GM12875 (cell line): ENCODE data around the gene BLVRB.
"Not testable (repeated sequence)": the region's sequence is repeated elsewhere in the genome, so short reads cannot be mapped to it uniquely, and the experiment has no call there.

Experiments
- H3K4me3 ChIP-seq: one replicate; pipeline ENCODE4 v1.5.1; 2011; ENCODE audit warnings: low read depth, low read length, control low read depth
- TF ChIP-seq, protein P1 (sequence below): IDR thresholded peaks from 2 replicates; pipeline ENCODE4 v1.5.1; 2011; ENCODE audit warnings: low read depth, mild to moderate bottlenecking, control low read depth, inconsistent platforms, low read length, moderate library complexity, borderline replicate concordance; ENCODE audit not compliant: insufficient read depth

BLVRB gene

DNA sequence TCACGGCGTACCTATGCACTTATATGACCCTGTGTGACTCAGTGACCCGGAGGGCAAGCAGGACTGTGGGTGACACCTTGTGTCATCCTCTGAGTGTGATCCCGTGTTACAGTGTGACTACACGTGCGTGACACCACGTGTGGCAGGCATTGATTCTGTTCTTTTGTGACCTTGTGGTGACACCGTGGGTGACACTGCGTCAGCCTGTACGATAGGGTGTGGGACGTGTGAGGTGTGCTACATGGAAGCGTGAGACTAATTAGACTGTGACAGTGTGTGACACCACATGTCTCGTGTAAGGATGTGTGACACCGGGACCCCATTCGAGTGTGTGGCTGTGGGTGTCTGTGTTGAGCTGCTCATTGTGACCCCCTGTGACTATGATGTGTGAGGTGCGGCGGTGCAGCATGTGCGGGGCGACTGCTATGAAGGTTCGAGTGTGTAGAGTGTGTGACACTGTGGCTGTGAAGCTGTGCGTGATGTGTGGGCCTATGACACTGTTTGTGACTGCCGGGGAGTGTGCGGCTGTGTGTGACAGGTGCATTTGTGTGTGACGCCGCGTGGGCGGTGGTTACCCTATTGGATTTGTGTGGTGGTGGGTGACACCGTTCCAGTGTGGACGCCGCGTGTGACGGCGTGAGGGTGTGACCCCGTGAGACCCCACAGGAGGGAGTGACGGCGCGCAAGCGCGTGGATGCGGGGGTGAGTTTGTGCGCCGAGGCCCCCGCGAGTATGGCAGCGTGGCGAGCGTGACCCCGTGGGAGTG, 857 bp upstream of the BLVRB start:
- peak overlapping the region; percentile 34 for H3K4me3 ChIP-seq
- TF ChIP-seq, protein P1, sequence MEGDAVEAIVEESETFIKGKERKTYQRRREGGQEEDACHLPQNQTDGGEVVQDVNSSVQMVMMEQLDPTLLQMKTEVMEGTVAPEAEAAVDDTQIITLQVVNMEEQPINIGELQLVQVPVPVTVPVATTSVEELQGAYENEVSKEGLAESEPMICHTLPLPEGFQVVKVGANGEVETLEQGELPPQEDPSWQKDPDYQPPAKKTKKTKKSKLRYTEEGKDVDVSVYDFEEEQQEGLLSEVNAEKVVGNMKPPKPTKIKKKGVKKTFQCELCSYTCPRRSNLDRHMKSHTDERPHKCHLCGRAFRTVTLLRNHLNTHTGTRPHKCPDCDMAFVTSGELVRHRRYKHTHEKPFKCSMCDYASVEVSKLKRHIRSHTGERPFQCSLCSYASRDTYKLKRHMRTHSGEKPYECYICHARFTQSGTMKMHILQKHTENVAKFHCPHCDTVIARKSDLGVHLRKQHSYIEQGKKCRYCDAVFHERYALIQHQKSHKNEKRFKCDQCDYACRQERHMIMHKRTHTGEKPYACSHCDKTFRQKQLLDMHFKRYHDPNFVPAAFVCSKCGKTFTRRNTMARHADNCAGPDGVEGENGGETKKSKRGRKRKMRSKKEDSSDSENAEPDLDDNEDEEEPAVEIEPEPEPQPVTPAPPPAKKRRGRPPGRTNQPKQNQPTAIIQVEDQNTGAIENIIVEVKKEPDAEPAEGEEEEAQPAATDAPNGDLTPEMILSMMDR = no peak

DNA sequence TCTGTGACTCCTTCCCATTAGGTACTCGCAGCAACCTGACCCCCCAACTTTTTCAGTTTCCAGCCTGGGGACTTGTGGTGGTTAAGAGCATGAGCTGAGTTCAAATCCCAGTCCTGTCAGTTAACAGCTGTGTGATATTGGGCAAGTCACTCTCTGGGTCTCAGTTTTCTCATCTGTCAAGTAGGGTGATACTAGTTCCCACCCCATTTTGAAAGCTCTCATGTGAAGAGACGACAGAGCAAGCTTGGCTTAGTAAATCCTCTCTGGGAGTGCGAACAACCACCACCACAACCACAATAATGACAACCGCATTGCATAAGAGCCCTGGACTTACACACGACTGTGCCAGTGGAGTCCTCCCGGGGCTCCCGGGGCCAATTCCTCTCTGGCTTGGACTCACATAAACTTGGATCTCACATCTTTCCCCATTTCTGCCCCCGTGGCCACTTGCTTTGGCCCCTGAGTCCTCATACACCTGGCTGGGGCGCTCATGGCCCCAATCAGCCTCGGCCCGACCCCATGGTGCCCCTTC, 454 bp downstream of the BLVRB start:
- H3K4me3 ChIP-seq = peak overlapping the region; percentile 67

DNA sequence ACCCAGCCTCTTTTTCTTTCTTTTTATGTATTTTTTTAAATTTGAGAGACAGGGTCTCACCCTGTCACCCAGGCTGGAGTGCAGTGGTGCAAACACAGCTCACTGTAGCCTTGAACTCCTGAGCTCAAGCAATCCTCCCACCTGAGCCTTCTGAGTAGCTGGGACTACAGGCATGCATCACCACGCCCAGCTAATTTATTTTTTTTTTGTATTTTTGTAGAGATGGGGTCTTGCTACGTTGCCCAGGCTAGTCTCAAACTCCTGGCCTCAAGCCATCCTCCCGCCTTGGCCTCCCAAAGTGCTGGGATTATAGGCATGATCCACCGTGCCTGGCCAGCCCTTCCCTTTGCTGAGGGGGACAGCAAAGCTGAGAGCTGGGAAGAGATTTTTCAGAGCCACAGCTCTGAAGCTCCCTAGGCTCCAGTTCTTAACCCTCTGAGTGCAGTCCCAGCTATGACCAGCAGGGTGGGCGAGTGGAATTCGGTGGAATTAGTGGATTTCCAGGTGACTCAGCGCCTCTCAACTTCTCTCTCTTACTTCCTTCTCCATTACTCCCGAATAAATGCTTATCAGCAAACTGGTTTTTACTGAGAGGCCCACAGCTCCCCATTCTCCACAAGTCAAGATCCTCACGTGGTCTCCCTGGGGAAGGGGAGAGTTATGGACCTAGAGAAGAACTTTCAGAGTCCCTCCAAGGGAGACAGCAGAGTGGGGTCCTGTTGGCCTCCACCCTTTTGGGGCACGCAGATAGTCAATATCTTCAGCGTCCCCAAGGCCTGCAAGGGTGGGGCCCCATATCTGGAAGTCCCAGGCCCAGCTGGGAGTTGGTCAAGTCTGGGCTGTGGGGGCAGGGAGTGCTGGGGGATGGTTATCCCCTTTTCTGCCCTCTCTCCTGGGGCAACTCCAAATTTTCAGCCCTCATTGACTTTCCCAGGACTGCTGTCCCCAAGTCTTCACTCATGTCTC, 1.2 kb downstream of the BLVRB start:
- H3K4me3 ChIP-seq = no peak overlapping the region
- TF ChIP-seq, protein P1 = peak; percentile 81

More for the DNA sequence above, 454 bp downstream of the BLVRB start:
- TF ChIP-seq, protein P1 = no peak

DNA sequence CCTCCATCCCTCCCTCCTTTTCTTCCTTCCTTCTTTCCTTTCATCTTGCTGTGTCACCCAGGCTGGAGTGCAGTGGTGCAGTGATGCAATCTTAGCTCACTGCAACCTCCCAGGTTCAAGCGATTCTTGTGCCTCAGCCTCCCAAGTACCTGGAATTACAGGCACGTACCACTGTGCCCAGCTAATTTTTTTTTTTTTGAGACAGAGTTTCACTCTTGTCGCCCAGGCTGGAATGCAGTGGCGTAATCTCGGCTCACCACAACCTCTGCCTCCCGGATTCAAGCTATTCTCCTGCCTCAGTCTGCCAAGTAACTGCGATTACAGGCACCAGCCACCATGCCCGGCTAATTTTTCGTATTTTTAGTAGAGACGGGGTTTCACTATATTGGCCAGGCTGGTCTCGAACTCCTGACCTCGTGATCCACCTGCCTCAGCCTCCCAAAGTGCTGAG, 1.9 kb downstream of the BLVRB start:
- not testable (repeated sequence) for H3K4me3 ChIP-seq

DNA sequence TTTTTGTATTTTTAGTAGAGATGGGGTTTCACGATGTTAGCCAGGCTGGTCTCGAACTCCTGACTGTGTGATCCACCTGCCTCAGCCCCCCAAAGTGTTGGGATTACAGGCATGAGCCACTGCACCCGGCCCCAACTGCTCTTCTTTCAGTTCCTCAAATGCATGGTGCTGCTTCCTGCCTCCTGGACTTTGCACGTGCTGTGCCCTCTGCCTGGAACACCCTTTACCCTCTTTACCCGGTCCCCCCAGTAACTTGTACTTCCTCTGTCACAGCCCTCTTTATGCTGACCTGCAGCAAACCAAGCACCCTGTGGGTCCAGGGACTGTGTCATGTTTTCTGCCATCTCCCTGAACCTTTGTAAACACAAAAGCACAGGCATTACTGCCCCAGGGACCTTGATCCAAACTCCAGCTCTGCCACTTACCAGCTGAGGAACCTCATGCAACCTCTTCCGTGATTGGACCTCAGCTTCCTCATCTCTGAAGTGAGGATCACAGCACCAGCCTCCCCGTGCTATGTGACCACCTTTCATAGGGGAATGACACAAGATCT, 3.8 kb downstream of the BLVRB start:
- TF ChIP-seq, protein P1 = no peak
- no peak overlapping the region for H3K4me3 ChIP-seq

DNA sequence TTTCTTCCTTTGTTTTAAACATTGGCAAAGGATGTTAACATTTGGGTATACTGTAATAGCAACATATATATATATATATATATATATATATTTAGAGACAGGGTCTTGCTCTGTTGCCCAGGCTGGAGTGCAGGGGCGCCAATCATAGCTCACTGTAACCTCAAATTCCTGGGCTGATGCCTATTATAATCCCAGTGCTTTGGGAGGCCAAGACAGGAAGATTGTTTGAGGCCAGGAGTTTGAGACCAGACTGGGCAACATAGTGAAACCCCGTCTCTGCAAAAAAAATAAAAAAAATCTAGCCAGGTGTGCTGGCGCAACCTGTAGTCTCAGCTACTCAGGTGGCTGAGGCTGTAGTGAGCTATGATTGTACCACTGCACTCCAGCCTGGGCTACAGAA, 5.4 kb downstream of the BLVRB start:
- H3K4me3 ChIP-seq = no peak overlapping the region
- TF ChIP-seq, protein P1 = no peak

DNA sequence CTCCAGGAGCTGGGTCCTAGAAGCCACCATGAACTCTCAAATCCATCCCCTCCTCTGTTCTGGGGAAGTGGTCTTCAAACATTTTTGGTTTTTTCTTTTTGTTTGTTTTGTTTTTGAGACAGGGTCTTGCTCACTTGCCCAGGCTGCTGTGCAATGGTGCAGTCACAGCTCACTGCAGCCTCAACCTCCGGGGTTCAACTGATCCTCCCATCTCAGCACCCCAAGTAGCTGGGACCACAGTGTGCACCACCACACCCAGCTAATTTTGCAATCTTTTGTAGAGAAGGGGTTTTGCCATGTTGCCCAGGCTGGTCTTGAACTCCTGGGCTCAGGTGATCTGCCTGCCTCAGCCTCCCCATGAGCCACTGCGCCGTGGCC, 7.0 kb downstream of the BLVRB start:
- TF ChIP-seq, protein P1 = no peak
- no peak overlapping the region for H3K4me3 ChIP-seq
